K562 (cell line): Measurements from ENCODE around the gene ZNF275. TPM values are rescaled to one million over a fixed set of nuclear protein-coding genes. Genes with fewer than 3 reads are reported as not detected.

Experiments used
- ATAC-seq: fragments of 200-7000 bp; cut with Tn5 transposase; 3 replicates; pipeline ENCODE4 v1.9.1; 2020; ENCODE audit warnings: moderate library complexity
- BruUV-seq: library from RNA; stranded (reverse); fragments of 400-500 nt; replicated peaks from 2 replicates; lab custom pipeline; 2021; lab: Mats Ljungman, UMichigan
- CTCF ChIA-PET: fragments of 300-600 bp; formaldehyde crosslinking; extraction: SDS; loops from one replicate; lab custom pipeline; 2021; ENCODE audit warnings: low intra/inter-chr PET ratio; lab: Yijun Ruan, JAX
- POLR2A ChIA-PET: fragments of 300-600, 350-650 bp; sonication (Branson Sonifier 250); formaldehyde crosslinking; extraction: SDS; loops from one replicate; lab custom pipeline; 2021; ENCODE audit warnings: antibody characterized with exemption, inconsistent platforms; lab: Yijun Ruan, JAX
- DNase-seq, 4 experiments: peaks; one replicate each; pipeline versions ENCODE4 v3.0.0 to v3.0.0-alpha.2; 2011 to 2018; ENCODE audit warnings: low spot score in 3 of 4, mixed read lengths in 3 of 4; ENCODE audit errors: extremely low read depth in 1 of 4
- FAIRE-seq: peaks from 2 replicates; lab custom pipeline; 2011; peaks lifted over from hg19 to GRCh38; lab: Jason Lieb, UNC
- H2AFZ ChIP-seq: 2 replicates; pipeline ENCODE4 v1.6.0; 2011; ENCODE audit warnings: low read depth, low read length, control low read depth, inconsistent platforms
- H3K27ac ChIP-seq: fragments of 200-600 bp; 3 replicates; pipeline ENCODE4 v1.8.0; 2011; ENCODE audit warnings: low read depth, mild to moderate bottlenecking, control low read depth, inconsistent platforms, low read length, moderate library complexity, mixed read lengths; ENCODE audit errors: extremely low read depth
- H3K27me3 ChIP-seq, 2 experiments: fragments of 300-600 bp in 1 of 2; 2 replicates in 1 of 2; 3 replicates in 1 of 2; pipeline versions ENCODE4 v1.6.0 to v1.8.0; 2011; ENCODE audit warnings: inconsistent platforms in 2 of 2, low read length in 2 of 2, mild to moderate bottlenecking in 1 of 2, mixed read lengths in 1 of 2, moderate library complexity in 1 of 2; ENCODE audit not compliant: control insufficient read depth in 2 of 2, insufficient read depth in 2 of 2
- H3K36me3 ChIP-seq: fragments of 300-600 bp; 3 replicates; pipeline ENCODE4 v1.8.0; 2011; ENCODE audit warnings: mild to moderate bottlenecking, low read length, inconsistent platforms; ENCODE audit not compliant: control insufficient read depth, insufficient read depth
- H3K4me1 ChIP-seq, 2 experiments: fragments of 200-600 bp in 1 of 2; replicated peaks in 1 of 2; 2 replicates in 1 of 2; 3 replicates in 1 of 2; pipeline versions ENCODE4 v1.5.1 to v1.8.0; 2011; ENCODE audit warnings: inconsistent platforms in 2 of 2, low read length in 2 of 2, mild to moderate bottlenecking in 1 of 2, mixed read lengths in 1 of 2, moderate library complexity in 1 of 2; ENCODE audit not compliant: control insufficient read depth in 2 of 2, insufficient read depth in 2 of 2
- H3K4me2 ChIP-seq: 2 replicates; pipeline ENCODE4 v1.6.1; 2011; ENCODE audit warnings: low read length, control low read depth, inconsistent platforms, mixed read lengths; ENCODE audit not compliant: insufficient read depth
- H3K4me3 ChIP-seq: fragments of 200-600 bp; sonication (generic), shearing (Covaris generic); 2 replicates; pipeline ENCODE4 v1.5.1; 2016; ENCODE audit warnings: control low read depth, inconsistent platforms
- H3K79me2 ChIP-seq: fragments of 200-600 bp; 3 replicates; pipeline ENCODE4 v1.8.0; 2011; ENCODE audit warnings: low read length, inconsistent platforms; ENCODE audit not compliant: control insufficient read depth, insufficient read depth
- H3K9ac ChIP-seq, 2 experiments: 2 replicates each; pipeline versions ENCODE4 v1.6.0 to v1.6.1; 2011; ENCODE audit warnings: low read depth in 2 of 2, low read length in 2 of 2, control low read depth in 1 of 2, inconsistent platforms in 1 of 2, mild to moderate bottlenecking in 1 of 2, mixed read lengths in 1 of 2; ENCODE audit not compliant: insufficient read depth in 1 of 2
- H3K9me1 ChIP-seq: one replicate; pipeline ENCODE4 v1.6.0; 2011; ENCODE audit warnings: inconsistent platforms, mild to moderate bottlenecking, low read length, moderate library complexity; ENCODE audit not compliant: control insufficient read depth, insufficient read depth
- H3K9me3 ChIP-seq: replicated peaks from 2 replicates; pipeline ENCODE4 v1.5.1; 2011; ENCODE audit warnings: low read depth, low read length, inconsistent platforms; ENCODE audit not compliant: control insufficient read depth, insufficient read depth
- H4K20me1 ChIP-seq: replicated peaks from 2 replicates; pipeline ENCODE4 v1.6.1; 2011; ENCODE audit warnings: low read length, inconsistent platforms, mixed read lengths; ENCODE audit not compliant: control insufficient read depth, insufficient read depth
- CBX2 ChIP-seq: fragments of 200-600 bp; sonication (generic); IDR thresholded peaks from one replicate; pipeline ENCODE4 v1.6.1; 2012; ENCODE audit warnings: mild to moderate bottlenecking, low read length, inconsistent platforms; ENCODE audit not compliant: insufficient read depth, poor library complexity, severe bottlenecking
- CXXC5 ChIP-seq: fragments of 250-450 bp; sonication (Bioruptor Pico); IDR thresholded peaks from 2 replicates; pipeline ENCODE4 v1.8.0; 2022; ENCODE audit warnings: inconsistent platforms, mild to moderate bottlenecking, moderate library complexity
- HDAC8 ChIP-seq: fragments of 450-650 bp; IDR thresholded peaks from 2 replicates; pipeline ENCODE4 v1.6.1; 2016; ENCODE audit warnings: mild to moderate bottlenecking, missing genetic modification characterization, moderate library complexity, missing compliant biosample characterization
- JUNB ChIP-seq: fragments of 450-650 bp; formaldehyde crosslinking; conservative IDR thresholded peaks from 2 replicates; pipeline ENCODE4 v1.4.0; 2020; ENCODE audit warnings: mild to moderate bottlenecking
- NRF1 ChIP-seq, 2 experiments: fragments of 450-650 bp; IDR thresholded peaks in 1 of 2; conservative IDR thresholded peaks in 1 of 2; 2 replicates each; pipeline ENCODE4 v1.6.1; 2014; ENCODE audit warnings: mild to moderate bottlenecking in 2 of 2
- PHF21A ChIP-seq: fragments of 450-650 bp; IDR thresholded peaks from 2 replicates; pipeline ENCODE4 v1.6.1; 2017; ENCODE audit warnings: low read depth, borderline replicate concordance
- PHF8 ChIP-seq: fragments of 200-600 bp; sonication (generic); IDR thresholded peaks from 2 replicates; pipeline ENCODE4 v1.6.1; 2012; ENCODE audit warnings: mixed run types, mild to moderate bottlenecking, inconsistent platforms, low read length, moderate library complexity, borderline replicate concordance
- POLR2AphosphoS5 ChIP-seq: IDR thresholded peaks from 2 replicates; pipeline ENCODE4 v1.6.1; 2011; ENCODE audit warnings: mild to moderate bottlenecking, low read depth, low read length, moderate library complexity; ENCODE audit not compliant: control insufficient read depth, insufficient read depth
- RNF2 ChIP-seq: sonication (generic); IDR thresholded peaks from 2 replicates; pipeline ENCODE4 v1.6.1; 2016
- ZNF507 ChIP-seq: conservative IDR thresholded peaks from 2 replicates; pipeline ENCODE4 v1.6.1; 2017; ENCODE audit warnings: missing genetic modification characterization, missing compliant biosample characterization
- ZNF785 ChIP-seq: fragments of 250-450 bp; sonication (Bioruptor Pico); IDR thresholded peaks from 2 replicates; pipeline ENCODE4 v1.4.0; 2020; ENCODE audit warnings: mild to moderate bottlenecking
- WGBS: fragments of 100-300 bp; shearing (Covaris generic); methylation state at CpG from one replicate; pipeline ENCODE4 v1.1.6; 2016; ENCODE audit warnings: low coverage, mixed read lengths; ENCODE audit not compliant: insufficient coverage; ENCODE audit errors: missing lambda C conversion rate; 5-methylcytosine and 5-hydroxymethylcytosine counted together
- in situ Hi-C: fragments of 300-500 bp; cut with MboI; formaldehyde crosslinking; loops from 4 replicates; pipeline ENCODE4 v1.15.0; 2018; ENCODE audit warnings: inconsistent platforms, mixed read lengths
- intact Hi-C: fragments of 100-400 bp; cut with micrococcal nuclease; formaldehyde crosslinking; loops from 2 replicates; pipeline ENCODE4 v1.14.2; 2022
- polyA plus RNA-seq, 8 experiments: library from polyadenylated mRNA; depleted of rRNA in 4 of 8; stranded (reverse) in 5 of 8; unstranded in 3 of 8; fragments of >200 nt; fragmentation: Nextera tagmentation in 2 of 8; fragmentation: Illumina TruSeq in 1 of 8; extraction: Ambion mirVana in 2 of 8; extraction: Trizol in 1 of 8; gene quantifications; 2 replicates each; pipeline versions ENCODE4 v1.2.1 to v1.2.3, GENCODE V29; 2011 to 2014; ENCODE audit warnings: inconsistent platforms in 1 of 8, missing spikeins in 1 of 8
- total RNA-seq, 7 experiments: library from RNA; depleted of rRNA in 6 of 7; stranded (reverse); fragments of >200 nt in 6 of 7; fragmentation: Illumina TruSeq in 2 of 7; extraction: Trizol in 2 of 7; gene quantifications; 2 replicates each; pipeline versions ENCODE4 v1.2.1 to v1.2.3, GENCODE V29; 2011 to 2021; ENCODE audit warnings: low replicate concordance in 1 of 7
- TF ChIP-seq, protein P1 (sequence below): sonication (generic); formaldehyde crosslinking; IDR thresholded peaks from 2 replicates; pipeline ENCODE4 v1.4.0; 2020; ENCODE audit warnings: mild to moderate bottlenecking, missing genetic modification reagents
- TF ChIP-seq, protein P2 (sequence below): IDR thresholded peaks from 2 replicates; pipeline ENCODE4 v1.6.1; 2011; ENCODE audit not compliant: insufficient read length; ENCODE audit errors: extremely low read depth

ZNF275 gene
- total and polyA plus RNA-seq, 9 of the 15 experiments (the other 6 are each of a cell fraction or from before 2014, with no cell fraction given): 2.1 to 19.1 (median 12.0) TPM

- ATAC-seq: no peak
- Histone ChIP-seq H3K79me2 (no peaks in the 10 kb centered on the region), H3K27me3 (peaks cover 0 to 13% of the 10 kb centered on the region in 2 experiments; a peak in 2 of 5 replicates), H3K4me3 (no peak overlapping the region), H3K4me2 (no peak overlapping the region), H3K36me3 (no peaks in the 10 kb centered on the region), H3K9ac (no peak overlapping the region), H2AFZ (no peak overlapping the region), H3K9me3 (no peaks in the 10 kb centered on the region), H3K27ac (no peak overlapping the region), H4K20me1 (no peaks in the 10 kb centered on the region), H3K4me1 (peaks cover 0 to 16% of the 10 kb centered on the region in 2 experiments; a peak in 2 of 5 replicates), H3K9me1 (no peaks in the 10 kb centered on the region)
- ChIA-PET POLR2A (no interaction called here), CTCF (no interaction called here)
- intact Hi-C loops: no loop called here
- 25% methylated on average over 12 of the region's 16 CpGs for WGBS
- no peak for TF ChIP-seq CXXC5 (CRISPR knock-in tag)
- no peak for TF ChIP-seq NRF1 (conservative IDR thresholded peaks at IDR 0.05 in 1 of 2, IDR thresholded peaks at IDR 0.05 in 1 of 2)
- TF ChIP-seq JUNB: no peak
- TF ChIP-seq ZNF507: no peak
- no peak for FAIRE-seq
- no TSS peak for BruUV-seq
- in situ Hi-C loops: no loop called here
- DNase-seq: no peak
These were observed 58.8 kb downstream of the ZNF275 start for GRCh38 chrX:153392642-153393321.

DNA sequence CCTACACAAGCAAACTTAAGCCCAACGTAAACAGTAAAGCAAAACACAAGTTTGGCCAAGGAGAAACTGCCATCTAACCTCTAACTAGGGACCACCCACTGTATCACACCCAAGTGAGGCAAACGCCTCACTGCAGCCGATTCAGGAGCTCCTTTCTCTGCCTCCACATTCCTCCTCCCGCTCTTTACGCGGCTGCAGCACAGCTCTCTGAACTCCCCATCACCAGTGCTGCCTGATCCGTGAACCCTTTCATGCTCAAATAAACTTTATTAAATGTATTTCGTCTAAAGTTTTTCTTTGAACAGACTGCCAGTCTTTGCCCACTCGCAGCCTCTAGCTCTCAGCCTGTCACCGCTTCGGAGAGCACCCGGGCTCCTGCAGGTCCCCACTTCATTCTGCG is 60.7 kb downstream of the ZNF275 start:
- Histone ChIP-seq H4K20me1 (no peaks in the 10 kb centered on the region), H3K9me3 (no peaks in the 10 kb centered on the region), H3K4me1 (peaks cover 0 to 16% of the 10 kb centered on the region in 2 experiments; a peak in 2 of 5 replicates), H3K9me1 (no peaks in the 10 kb centered on the region), H3K4me3 (no peak overlapping the region), H3K27me3 (peaks cover 0 to 24% of the 10 kb centered on the region in 2 experiments; a peak in 2 of 5 replicates), H2AFZ (no peak overlapping the region), H3K4me2 (no peak overlapping the region), H3K79me2 (no peaks in the 10 kb centered on the region), H3K9ac (no peak overlapping the region), H3K36me3 (no peaks in the 10 kb centered on the region), H3K27ac (no peak overlapping the region)
- CTCF ChIA-PET: no interaction called here
- no peak for ATAC-seq
- POLR2A ChIA-PET: no interaction called here
- DNase-seq: no peak
- WGBS: 2% methylated on average over 6 of the region's 13 CpGs
- in situ Hi-C loops: no loop called here
- no TSS peak for BruUV-seq
- intact Hi-C loops: no loop called here
- no peak for FAIRE-seq
- TF ChIP-seq RNF2: no peak
- TF ChIP-seq, protein P1, sequence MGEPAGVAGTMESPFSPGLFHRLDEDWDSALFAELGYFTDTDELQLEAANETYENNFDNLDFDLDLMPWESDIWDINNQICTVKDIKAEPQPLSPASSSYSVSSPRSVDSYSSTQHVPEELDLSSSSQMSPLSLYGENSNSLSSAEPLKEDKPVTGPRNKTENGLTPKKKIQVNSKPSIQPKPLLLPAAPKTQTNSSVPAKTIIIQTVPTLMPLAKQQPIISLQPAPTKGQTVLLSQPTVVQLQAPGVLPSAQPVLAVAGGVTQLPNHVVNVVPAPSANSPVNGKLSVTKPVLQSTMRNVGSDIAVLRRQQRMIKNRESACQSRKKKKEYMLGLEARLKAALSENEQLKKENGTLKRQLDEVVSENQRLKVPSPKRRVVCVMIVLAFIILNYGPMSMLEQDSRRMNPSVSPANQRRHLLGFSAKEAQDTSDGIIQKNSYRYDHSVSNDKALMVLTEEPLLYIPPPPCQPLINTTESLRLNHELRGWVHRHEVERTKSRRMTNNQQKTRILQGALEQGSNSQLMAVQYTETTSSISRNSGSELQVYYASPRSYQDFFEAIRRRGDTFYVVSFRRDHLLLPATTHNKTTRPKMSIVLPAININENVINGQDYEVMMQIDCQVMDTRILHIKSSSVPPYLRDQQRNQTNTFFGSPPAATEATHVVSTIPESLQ: no peak
- no peak for TF ChIP-seq POLR2AphosphoS5
- TF ChIP-seq CBX2: no peak
- TF ChIP-seq, protein P2, sequence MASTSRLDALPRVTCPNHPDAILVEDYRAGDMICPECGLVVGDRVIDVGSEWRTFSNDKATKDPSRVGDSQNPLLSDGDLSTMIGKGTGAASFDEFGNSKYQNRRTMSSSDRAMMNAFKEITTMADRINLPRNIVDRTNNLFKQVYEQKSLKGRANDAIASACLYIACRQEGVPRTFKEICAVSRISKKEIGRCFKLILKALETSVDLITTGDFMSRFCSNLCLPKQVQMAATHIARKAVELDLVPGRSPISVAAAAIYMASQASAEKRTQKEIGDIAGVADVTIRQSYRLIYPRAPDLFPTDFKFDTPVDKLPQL: no peak
- TF ChIP-seq HDAC8 (tag): no peak
- TF ChIP-seq PHF21A: no peak
- TF ChIP-seq PHF8: no peak
- TF ChIP-seq ZNF785 (CRISPR knock-in tag): no peak
